GM06990 (cell line): ENCODE results near the gene ICE2.
A peak's percentile ranks its signal among the peaks of the same experiment; 100 is the strongest.

ENCODE experiments used
- DNase-seq: peaks from one replicate; pipeline ENCODE4 v3.0.0-alpha.2; 2011; ENCODE audit not compliant: insufficient read length; ENCODE audit errors: extremely low read depth
- H3K27me3 ChIP-seq: replicated peaks from 2 replicates; pipeline ENCODE4 v1.6.0; 2011; ENCODE audit warnings: low read length; ENCODE audit not compliant: control insufficient read depth, insufficient read depth
- H3K36me3 ChIP-seq: 2 replicates; pipeline ENCODE4 v1.5.1; 2011; ENCODE audit warnings: low read length; ENCODE audit not compliant: control insufficient read depth, insufficient read depth
- H3K4me3 ChIP-seq: replicated peaks from 2 replicates; pipeline ENCODE4 v1.5.1; 2011; ENCODE audit warnings: low read depth, mild to moderate bottlenecking, control low read depth, low read length
- CTCF ChIP-seq: IDR thresholded peaks from 2 replicates; pipeline ENCODE4 v1.5.1; 2011; ENCODE audit warnings: low read length, control low read depth, mild to moderate bottlenecking, inconsistent platforms; ENCODE audit not compliant: insufficient read depth, poor library complexity, severe bottlenecking

Gene ICE2

GRCh38 chr15:60509470-60509869, 30.5 kb upstream of the ICE2 start:
- TF ChIP-seq CTCF: no peak
- Histone ChIP-seq H3K27me3 (no peaks in the 10 kb centered on the region), H3K36me3 (peaks cover 9% of the 10 kb centered on the region), H3K4me3 (no peak overlapping the region)
- DNase-seq: no peak

GRCh38 chr15:60508442-60508841, 29.5 kb upstream of the ICE2 start:
- DNase-seq: no peak
- TF ChIP-seq CTCF: no peak
- Histone ChIP-seq H3K27me3 (no peaks in the 10 kb centered on the region), H3K4me3 (no peak overlapping the region), H3K36me3 (peaks cover 6% of the 10 kb centered on the region)

GRCh38 chr15:60507596-60508424, 28.9 kb upstream of the ICE2 start:
- DNase-seq: peak; percentile 20

GRCh38 chr15:60496853-60497252, 17.9 kb upstream of the ICE2 start:
- no peaks in the 10 kb centered on the region for H3K27me3 ChIP-seq
- no peak for TF ChIP-seq CTCF
- no peak for DNase-seq

More at GRCh38 chr15:60507596-60508424, 28.9 kb upstream of the ICE2 start:
- Histone ChIP-seq H3K36me3 (peaks cover 6% of the 10 kb centered on the region), H3K27me3 (no peaks in the 10 kb centered on the region), H3K4me3 (no peak overlapping the region)
- TF ChIP-seq CTCF: peak; percentile 89

GRCh38 chr15:60494108-60494507, 15.2 kb upstream of the ICE2 start:
- H3K36me3 ChIP-seq: peaks cover 2% of the 10 kb centered on the region
- no peak for TF ChIP-seq CTCF
- no peak for DNase-seq
- H3K27me3 ChIP-seq: no peaks in the 10 kb centered on the region
- no peak overlapping the region for H3K4me3 ChIP-seq

More at GRCh38 chr15:60496853-60497252, 17.9 kb upstream of the ICE2 start:
- Histone ChIP-seq H3K4me3 (no peak overlapping the region), H3K36me3 (peaks cover 3% of the 10 kb centered on the region)
